GM21515 (cell line): ENCODE results near the gene ZNF648.
A peak's percentile ranks its signal among the peaks of the same experiment; 100 is the strongest.
"Not testable (repeated sequence)": the region's sequence is repeated elsewhere in the genome, so short reads cannot be mapped to it uniquely, and the experiment has no call there.

Experiments used
- ATAC-seq: cut with Tn5 transposase; IDR thresholded peaks from one replicate; pipeline ENCODE4 v1.9.1; 2021; ENCODE audit not compliant: unreplicated experiment

The ZNF648 gene

DNA sequence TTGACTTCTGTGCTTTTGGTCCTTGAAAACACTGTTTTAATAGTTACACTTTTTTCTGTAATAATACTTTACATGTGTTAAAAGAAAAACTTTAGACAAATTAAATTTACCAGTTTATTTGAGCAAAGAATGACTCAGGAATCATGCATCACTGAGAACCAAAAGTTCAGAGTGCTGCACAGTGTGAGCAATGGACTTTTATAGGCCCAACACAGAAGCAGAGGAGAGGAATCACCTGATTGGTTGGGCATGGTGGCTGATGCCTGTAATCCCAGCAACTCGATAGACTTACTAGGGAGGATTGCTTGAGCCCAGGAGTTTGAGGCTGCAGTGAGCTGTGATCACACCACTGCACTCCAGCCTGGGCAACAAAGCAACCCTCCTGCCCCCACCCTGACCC, 29.3 kb downstream of the ZNF648 start:
- no peak for ATAC-seq

DNA sequence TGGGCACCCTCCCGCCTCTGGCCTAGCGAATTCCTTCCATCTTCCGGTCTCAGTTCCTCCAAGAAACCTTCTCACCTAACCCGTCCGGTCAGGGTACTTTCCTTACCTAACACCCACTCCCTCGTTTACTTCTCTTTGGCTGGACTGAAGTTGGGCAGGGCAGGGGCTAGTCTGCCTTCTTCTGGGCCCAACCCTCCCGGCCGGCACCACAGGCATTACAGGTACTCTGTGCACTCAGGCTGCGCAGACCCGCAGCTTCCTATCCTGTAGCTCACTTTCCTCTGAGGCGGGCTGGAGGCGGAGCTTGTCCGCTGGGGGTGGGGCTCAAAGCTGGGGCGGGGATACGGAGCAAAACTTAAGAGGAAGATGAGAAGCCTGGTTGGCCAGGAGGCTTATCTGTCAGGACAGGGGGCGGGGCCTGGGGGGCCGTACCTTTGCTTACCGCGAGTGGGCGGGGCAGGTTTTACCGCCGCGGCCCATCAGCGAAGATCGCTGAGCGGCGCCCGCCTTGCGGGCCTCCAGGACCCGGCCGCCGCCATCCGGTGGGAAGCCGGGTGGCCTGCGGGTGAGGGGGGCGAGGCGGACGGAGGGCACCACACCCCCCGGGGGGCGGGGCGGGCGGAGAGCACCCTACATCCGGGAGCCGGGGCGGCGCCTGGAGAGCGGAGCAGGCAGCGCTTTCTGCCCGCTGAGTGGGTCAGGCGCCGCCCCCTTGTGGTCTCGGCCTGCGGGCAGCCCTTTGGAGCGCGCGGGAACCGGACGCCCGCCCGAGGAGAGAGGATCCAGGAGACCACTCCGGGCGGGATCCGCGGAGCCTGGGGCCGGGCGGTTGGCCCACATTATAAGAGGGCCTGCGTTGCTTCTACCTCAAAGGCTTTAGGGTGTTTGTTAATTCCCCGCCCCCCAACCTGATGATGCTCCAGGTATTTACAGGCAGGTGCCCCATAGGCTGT, 31.9 kb downstream of the ZNF648 start:
- ATAC-seq: peak; percentile 96

DNA sequence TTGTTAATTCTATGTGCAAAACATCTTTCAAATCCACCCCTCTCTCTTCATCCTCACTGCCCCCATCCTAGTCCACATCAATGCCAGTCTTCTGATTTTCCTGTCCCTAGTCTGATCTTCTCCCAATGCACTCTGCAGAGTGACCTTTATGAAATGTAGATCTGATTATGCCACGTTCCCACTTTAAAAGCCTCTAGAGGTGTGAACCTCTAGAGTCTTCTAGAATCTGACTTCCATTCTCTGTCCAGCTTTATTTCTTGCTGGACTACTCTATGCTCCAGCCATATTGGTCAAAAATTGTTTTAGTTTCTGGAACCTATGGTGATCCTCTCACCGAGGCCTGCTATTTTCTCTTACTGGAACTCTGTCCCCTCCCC, 32.5 kb downstream of the ZNF648 start:
- no peak for ATAC-seq

DNA sequence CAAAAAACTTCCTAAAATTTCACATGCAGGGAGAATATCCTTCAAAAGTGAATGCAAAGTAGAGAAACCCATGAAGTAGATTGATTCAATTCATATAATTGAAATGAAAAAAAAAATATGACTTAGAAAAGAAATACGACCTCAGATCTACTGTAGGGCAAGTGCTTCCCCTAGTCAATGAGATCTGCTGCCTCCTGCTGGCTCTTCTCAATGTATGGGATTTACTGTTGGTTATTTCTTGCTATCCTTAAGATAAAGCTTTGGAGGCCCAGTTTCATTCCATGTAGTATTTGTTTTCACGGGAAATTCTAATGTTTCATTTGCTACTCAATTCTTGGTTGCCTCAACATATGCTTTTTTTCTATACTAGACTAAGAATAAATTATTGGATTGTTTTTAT, 46.2 kb downstream of the ZNF648 start:
- ATAC-seq: no peak

DNA sequence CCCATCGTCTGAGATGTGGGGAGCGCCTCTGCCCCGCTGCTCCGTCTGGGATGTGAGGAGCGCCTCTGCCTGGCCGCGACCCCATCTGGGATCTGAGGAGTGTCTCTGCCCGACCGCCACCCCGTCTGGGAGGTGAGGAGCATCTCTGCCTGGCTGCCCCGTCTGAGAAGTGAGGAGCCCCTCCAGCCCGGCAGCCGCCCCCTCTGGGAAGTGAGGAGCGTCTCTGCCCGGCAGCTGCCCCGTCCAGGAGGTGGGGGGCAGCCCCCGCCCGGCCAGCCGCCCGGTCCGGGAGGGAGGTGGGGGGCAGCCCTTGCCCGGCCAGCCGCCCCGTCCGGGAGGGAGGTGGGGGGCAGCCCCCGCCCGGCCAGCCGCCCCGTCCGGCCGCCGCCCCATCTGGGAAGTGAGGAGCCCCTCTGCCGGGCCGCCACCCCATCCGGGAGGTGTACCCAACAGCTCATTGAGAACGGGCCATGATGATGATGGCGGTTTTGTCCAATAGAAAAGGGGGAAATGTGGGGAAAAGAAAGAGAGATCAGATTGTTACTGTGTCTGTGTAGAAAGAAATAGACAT, 50.6 kb downstream of the ZNF648 start:
- ATAC-seq: not testable (repeated sequence)

DNA sequence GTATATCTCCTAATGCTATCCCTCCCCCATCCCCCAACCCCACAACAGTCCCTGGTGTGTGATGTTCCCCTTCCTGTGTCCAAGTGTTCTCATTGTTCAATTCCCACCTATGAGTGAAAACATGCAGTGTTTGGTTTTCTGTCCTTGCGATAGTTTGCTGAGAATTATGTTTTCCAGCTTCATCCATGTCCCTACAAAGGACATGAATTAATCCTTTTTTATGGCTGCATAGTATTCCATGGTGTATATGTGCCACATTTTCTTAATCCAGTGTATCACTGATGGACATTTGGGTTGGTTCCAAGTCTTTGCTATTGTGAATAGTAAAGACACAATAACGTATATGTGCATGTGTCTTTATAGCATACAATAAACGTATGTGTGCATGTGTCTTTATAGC, 56.1 kb downstream of the ZNF648 start:
- not testable (repeated sequence) for ATAC-seq

DNA sequence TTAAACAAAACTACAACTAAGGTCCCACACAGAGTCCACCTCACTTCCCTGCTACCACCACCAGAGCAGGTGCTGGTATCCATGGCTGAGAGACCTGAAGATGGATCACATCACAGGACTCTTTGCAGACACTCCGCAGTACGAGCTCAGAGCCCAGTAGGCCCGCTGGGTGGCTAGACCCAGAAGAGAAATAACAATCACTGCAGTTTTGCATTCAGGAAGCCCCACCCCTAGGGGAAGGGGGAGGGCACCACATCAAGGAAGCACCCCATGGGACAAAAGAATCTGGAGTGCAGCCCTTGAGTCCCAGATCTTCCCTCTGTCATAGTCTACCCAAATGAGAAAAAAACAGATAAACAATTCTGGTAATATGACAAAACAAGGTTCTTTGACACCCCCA, 56.9 kb downstream of the ZNF648 start:
- no peak for ATAC-seq
